ENCODE measurements around the gene SLC66A2.

- TF ChIP-seq, protein P1, sequence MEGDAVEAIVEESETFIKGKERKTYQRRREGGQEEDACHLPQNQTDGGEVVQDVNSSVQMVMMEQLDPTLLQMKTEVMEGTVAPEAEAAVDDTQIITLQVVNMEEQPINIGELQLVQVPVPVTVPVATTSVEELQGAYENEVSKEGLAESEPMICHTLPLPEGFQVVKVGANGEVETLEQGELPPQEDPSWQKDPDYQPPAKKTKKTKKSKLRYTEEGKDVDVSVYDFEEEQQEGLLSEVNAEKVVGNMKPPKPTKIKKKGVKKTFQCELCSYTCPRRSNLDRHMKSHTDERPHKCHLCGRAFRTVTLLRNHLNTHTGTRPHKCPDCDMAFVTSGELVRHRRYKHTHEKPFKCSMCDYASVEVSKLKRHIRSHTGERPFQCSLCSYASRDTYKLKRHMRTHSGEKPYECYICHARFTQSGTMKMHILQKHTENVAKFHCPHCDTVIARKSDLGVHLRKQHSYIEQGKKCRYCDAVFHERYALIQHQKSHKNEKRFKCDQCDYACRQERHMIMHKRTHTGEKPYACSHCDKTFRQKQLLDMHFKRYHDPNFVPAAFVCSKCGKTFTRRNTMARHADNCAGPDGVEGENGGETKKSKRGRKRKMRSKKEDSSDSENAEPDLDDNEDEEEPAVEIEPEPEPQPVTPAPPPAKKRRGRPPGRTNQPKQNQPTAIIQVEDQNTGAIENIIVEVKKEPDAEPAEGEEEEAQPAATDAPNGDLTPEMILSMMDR (IDR thresholded peaks at IDR 0.05): no peak
- no peak for TF ChIP-seq POLR2A (IDR thresholded peaks at IDR 0.05)
Observed at GRCh38 chr18:79991494-79991893, 40.0 kb upstream of the SLC66A2 start.

Measured in adrenal gland (tissue), 5 donors.